Neural cell (in vitro differentiated cells): ENCODE results near the gene KIF16B. TPM values are rescaled to one million over a fixed set of nuclear protein-coding genes. Genes with fewer than 3 reads are reported as not detected.
"Not testable (repeated sequence)": the region's sequence is repeated elsewhere in the genome, so short reads cannot be mapped to it uniquely, and the experiment has no call there.

Experiments used
- H2AFZ ChIP-seq: fragments of 200-600, 300-800 bp; sonication (generic), shearing (Covaris generic); 2 replicates; pipeline ENCODE4 v1.6.0; 2014; ENCODE audit warnings: low read depth, mild to moderate bottlenecking, antibody characterized with exemption, low read length, moderate library complexity
- H3F3A ChIP-seq: fragments of 200-600 bp; shearing (Covaris generic); 2 replicates; pipeline ENCODE4 v1.6.1; 2016; ENCODE audit warnings: mild to moderate bottlenecking, moderate library complexity, mixed read lengths, antibody characterized with exemption, low read length; ENCODE audit not compliant: insufficient read depth, poor library complexity, severe bottlenecking
- H3K27ac ChIP-seq: fragments of 200-600, 300-800 bp; sonication (generic), shearing (Covaris generic); 2 replicates; pipeline ENCODE4 v1.5.1; 2014; ENCODE audit warnings: mild to moderate bottlenecking, low read length, moderate library complexity
- H3K27me3 ChIP-seq: fragments of 300-800, 200-600 bp; sonication (generic), shearing (Covaris generic); 2 replicates; pipeline ENCODE4 v1.6.0; 2014; ENCODE audit warnings: mild to moderate bottlenecking, low read depth, low read length, moderate library complexity; ENCODE audit not compliant: insufficient read depth
- H3K36me3 ChIP-seq: fragments of 300-800, 200-600 bp; sonication (generic), shearing (Covaris generic); 2 replicates; pipeline ENCODE4 v1.5.1; 2014; ENCODE audit warnings: mild to moderate bottlenecking, antibody characterized with exemption, low read length, moderate library complexity; ENCODE audit not compliant: insufficient read depth
- H3K4me2 ChIP-seq: fragments of 300-800, 200-600 bp; sonication (generic), shearing (Covaris generic); 2 replicates; pipeline ENCODE4 v1.6.0; 2014; ENCODE audit warnings: mild to moderate bottlenecking, low read length
- H3K4me3 ChIP-seq: fragments of 300-800, 200-600 bp; sonication (generic), shearing (Covaris generic); 2 replicates; pipeline ENCODE4 v1.5.1; 2014; ENCODE audit warnings: mild to moderate bottlenecking, low read length, moderate library complexity
- H3K79me2 ChIP-seq: fragments of 200-600 bp; shearing (Covaris generic); replicated peaks from 2 replicates; pipeline ENCODE4 v1.6.0; 2014; ENCODE audit warnings: mild to moderate bottlenecking, low read length, moderate library complexity; ENCODE audit not compliant: insufficient read depth
- H3K9ac ChIP-seq: fragments of 300-800, 200-600 bp; sonication (generic), shearing (Covaris generic); 2 replicates; pipeline ENCODE4 v1.6.1; 2016; ENCODE audit warnings: mild to moderate bottlenecking, low read length, mixed read lengths
- H3K9me2 ChIP-seq: fragments of 200-600 bp; shearing (Covaris generic); 2 replicates; pipeline ENCODE4 v1.6.1; 2016; ENCODE audit warnings: mild to moderate bottlenecking, low read length, mixed read lengths; ENCODE audit not compliant: insufficient read depth
- H3K9me3 ChIP-seq: fragments of 200-600, 300-800 bp; sonication (generic), shearing (Covaris generic); 2 replicates; pipeline ENCODE4 v1.6.1; 2016; ENCODE audit warnings: mild to moderate bottlenecking, mixed run types, low read length, moderate library complexity, mixed read lengths
- H4K20me1 ChIP-seq: fragments of 200-600 bp; shearing (Covaris generic); 2 replicates; pipeline ENCODE4 v1.6.1; 2016; ENCODE audit warnings: mild to moderate bottlenecking, mixed run types; ENCODE audit not compliant: insufficient read depth
- EP300 ChIP-seq: fragments of 450-650 bp; conservative IDR thresholded peaks from 2 replicates; pipeline ENCODE4 v1.6.1; 2014; ENCODE audit warnings: antibody characterized with exemption, mild to moderate bottlenecking, moderate library complexity; ENCODE audit not compliant: poor library complexity, severe bottlenecking
- EZH2 ChIP-seq: fragments of 200-600, 300-800 bp; shearing (Covaris generic), sonication (generic); IDR thresholded peaks from 2 replicates; pipeline ENCODE4 v1.6.1; 2014; ENCODE audit warnings: antibody characterized with exemption, low read length, borderline replicate concordance, mild to moderate bottlenecking; ENCODE audit not compliant: insufficient read depth, poor library complexity, severe bottlenecking
- MXI1 ChIP-seq: fragments of 450-650 bp; conservative IDR thresholded peaks from 2 replicates; pipeline ENCODE4 v1.6.1; 2014; ENCODE audit warnings: antibody characterized with exemption, mild to moderate bottlenecking; ENCODE audit not compliant: poor library complexity, severe bottlenecking
- POLR2AphosphoS5 ChIP-seq: IDR thresholded peaks from 2 replicates; pipeline ENCODE4 v1.6.1; 2012
- RAD21 ChIP-seq: fragments of 450-650 bp; conservative IDR thresholded peaks from 2 replicates; pipeline ENCODE4 v1.6.1; 2014; ENCODE audit warnings: antibody characterized with exemption, mild to moderate bottlenecking, moderate library complexity
- REST ChIP-seq: IDR thresholded peaks from 2 replicates; pipeline ENCODE4 v1.6.1; 2012; ENCODE audit warnings: borderline replicate concordance
- SMC3 ChIP-seq: fragments of 450-650 bp; conservative IDR thresholded peaks from 2 replicates; pipeline ENCODE4 v1.6.1; 2014; ENCODE audit warnings: antibody characterized with exemption, mild to moderate bottlenecking, moderate library complexity; ENCODE audit not compliant: poor library complexity
- TAF1 ChIP-seq: IDR thresholded peaks from 2 replicates; pipeline ENCODE4 v1.6.1; 2012; ENCODE audit warnings: low read depth
- polyA plus RNA-seq: library from polyadenylated mRNA; depleted of rRNA; stranded (reverse); fragments of >200 nt; gene quantifications from 2 replicates; pipeline ENCODE4 v1.2.3, GENCODE V29; 2014
- TF ChIP-seq, protein P1 (sequence below): fragments of 450-650 bp; IDR thresholded peaks from 2 replicates; pipeline ENCODE4 v1.5.1; 2014; ENCODE audit warnings: antibody characterized with exemption, mild to moderate bottlenecking, moderate library complexity; ENCODE audit not compliant: poor library complexity, severe bottlenecking

Gene KIF16B
- polyA plus RNA-seq, 1 donor from 2014 or later, result 3.8 TPM

DNA sequence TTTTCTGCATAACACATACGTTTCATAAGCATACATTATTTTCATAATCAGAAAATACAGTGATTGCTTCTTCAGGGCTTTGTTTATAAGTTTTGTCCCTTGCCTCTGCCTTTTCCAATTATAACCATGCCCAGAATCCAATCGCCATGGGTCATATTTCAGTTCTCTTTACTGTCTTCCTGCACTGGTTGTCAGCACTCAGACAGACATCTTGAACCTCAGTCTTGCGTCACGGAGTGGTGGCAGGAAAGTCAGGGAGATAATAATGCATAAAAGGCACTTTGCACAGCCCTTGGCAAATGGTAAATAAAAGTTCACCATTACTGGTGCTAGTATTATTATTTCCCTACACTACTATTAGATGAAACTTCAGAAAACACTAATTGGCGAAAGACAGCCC lies 7.2 kb downstream of the KIF16B start:
- no peak overlapping the region for H3K9ac ChIP-seq
- H3K4me2 ChIP-seq, result no peak overlapping the region
- no peaks in the 10 kb centered on the region for H3K36me3 ChIP-seq
- no peaks in the 10 kb centered on the region for H3K79me2 ChIP-seq
- H3K9me2 ChIP-seq, result no peaks in the 10 kb centered on the region
- H3K27ac ChIP-seq, result no peak overlapping the region
- no peaks in the 10 kb centered on the region for H3F3A ChIP-seq
- H4K20me1 ChIP-seq, result no peaks in the 10 kb centered on the region
- H3K27me3 ChIP-seq, result no peaks in the 10 kb centered on the region
- H3K9me3 ChIP-seq, result no peaks in the 10 kb centered on the region
- no peak for TF ChIP-seq SMC3
- TF ChIP-seq, protein P1, sequence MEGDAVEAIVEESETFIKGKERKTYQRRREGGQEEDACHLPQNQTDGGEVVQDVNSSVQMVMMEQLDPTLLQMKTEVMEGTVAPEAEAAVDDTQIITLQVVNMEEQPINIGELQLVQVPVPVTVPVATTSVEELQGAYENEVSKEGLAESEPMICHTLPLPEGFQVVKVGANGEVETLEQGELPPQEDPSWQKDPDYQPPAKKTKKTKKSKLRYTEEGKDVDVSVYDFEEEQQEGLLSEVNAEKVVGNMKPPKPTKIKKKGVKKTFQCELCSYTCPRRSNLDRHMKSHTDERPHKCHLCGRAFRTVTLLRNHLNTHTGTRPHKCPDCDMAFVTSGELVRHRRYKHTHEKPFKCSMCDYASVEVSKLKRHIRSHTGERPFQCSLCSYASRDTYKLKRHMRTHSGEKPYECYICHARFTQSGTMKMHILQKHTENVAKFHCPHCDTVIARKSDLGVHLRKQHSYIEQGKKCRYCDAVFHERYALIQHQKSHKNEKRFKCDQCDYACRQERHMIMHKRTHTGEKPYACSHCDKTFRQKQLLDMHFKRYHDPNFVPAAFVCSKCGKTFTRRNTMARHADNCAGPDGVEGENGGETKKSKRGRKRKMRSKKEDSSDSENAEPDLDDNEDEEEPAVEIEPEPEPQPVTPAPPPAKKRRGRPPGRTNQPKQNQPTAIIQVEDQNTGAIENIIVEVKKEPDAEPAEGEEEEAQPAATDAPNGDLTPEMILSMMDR, result no peak
- TF ChIP-seq TAF1, result no peak
- no peak for TF ChIP-seq REST
- no peak for TF ChIP-seq POLR2AphosphoS5
- TF ChIP-seq EZH2, result no peak
- no peak for TF ChIP-seq MXI1
- TF ChIP-seq EP300, result no peak
- TF ChIP-seq RAD21, result no peak
- no peak overlapping the region for H3K4me3 ChIP-seq
- H2AFZ ChIP-seq, result no peak overlapping the region

- H4K20me1 ChIP-seq, H3K27me3 ChIP-seq, H3K9ac ChIP-seq, H3K9me2 ChIP-seq, H3K9me3 ChIP-seq, H3K79me2 ChIP-seq, H3K36me3 ChIP-seq, H3K27ac ChIP-seq, H3F3A ChIP-seq, H3K4me3 ChIP-seq, H2AFZ ChIP-seq, H3K4me2 ChIP-seq: not testable (repeated sequence)
Measured at GRCh38 chr20:16564079-16564478, 9.2 kb downstream of the KIF16B start.
